ENCODE data around the gene LTBP2.
"Not testable (repeated sequence)": the region's sequence is repeated elsewhere in the genome, so short reads cannot be mapped to it uniquely, and the experiment has no call there.

Gene LTBP2

GRCh38 chr14:74549588-74549987 lies 62.4 kb downstream of the LTBP2 start:
- DNase-seq, result no peak

GRCh38 chr14:74548881-74549280 lies 63.2 kb downstream of the LTBP2 start:
- DNase-seq, result no peak

DNA sequence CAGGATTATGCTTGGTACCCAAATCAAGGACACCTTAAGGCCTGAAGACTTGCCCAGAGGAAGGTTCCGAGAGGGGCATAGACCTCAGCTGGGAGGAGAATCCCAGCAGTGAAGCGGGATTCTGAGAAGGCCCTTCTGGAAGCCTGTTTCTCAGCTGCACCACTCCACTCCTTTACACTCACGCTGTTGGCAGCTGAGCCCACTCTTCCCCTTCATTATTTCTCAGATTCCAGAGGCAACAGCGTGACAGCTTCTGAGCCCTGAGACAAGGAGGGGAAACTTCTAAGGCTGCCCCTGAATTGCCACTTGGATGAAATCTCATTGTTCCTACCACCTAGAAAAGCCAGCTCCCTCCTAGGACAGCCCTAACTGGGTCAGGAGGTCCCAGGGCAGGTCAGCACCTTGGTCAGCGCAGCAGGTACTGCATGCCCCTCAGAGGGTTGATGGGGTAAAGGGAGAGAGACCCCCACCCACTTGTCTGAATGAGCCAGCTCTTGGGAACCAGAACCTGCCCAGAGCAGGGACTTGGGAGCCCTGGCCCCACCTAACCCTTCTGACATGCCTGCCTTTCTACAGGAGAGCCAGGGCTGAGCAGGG lies 64.6 kb downstream of the LTBP2 start:
- DNase-seq, result no peak

GRCh38 chr14:74546416-74546815 lies 65.6 kb downstream of the LTBP2 start:
- DNase-seq, result no peak

- no peak for DNase-seq
Measured at GRCh38 chr14:74545386-74545785, 66.7 kb downstream of the LTBP2 start.

DNA sequence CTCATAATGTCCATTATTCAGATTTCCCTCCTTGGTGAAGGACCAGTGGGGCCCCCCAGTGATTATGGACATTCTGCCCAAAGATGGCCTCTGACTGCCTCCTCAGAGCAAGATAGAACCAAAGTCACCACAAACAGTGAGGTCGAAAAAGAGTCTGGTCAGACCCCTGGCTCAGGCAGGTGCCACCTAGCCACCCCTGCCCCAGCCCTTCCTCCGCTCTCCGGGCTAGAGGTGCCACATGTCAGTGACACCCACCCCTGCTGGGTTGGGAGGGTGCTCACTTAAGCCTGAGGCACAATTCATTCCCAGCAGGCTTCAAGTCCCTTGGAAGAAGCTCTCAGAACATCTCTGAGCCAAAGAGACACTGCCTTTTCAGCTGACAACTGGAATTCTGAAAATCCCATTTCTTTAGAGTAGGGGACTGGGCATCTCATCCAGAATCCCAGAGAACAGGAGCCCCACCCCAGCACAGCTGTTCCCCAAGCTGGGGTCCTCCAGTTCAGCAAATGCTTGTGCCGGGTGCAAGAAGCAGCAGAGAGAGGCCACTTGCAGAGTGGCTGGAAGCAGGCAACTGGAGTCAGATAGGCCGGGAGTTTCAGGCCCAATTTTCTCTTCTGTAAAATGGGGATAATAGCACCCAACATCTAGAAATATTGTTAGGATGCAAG lies 68.1 kb downstream of the LTBP2 start:
- no peak for DNase-seq

DNA sequence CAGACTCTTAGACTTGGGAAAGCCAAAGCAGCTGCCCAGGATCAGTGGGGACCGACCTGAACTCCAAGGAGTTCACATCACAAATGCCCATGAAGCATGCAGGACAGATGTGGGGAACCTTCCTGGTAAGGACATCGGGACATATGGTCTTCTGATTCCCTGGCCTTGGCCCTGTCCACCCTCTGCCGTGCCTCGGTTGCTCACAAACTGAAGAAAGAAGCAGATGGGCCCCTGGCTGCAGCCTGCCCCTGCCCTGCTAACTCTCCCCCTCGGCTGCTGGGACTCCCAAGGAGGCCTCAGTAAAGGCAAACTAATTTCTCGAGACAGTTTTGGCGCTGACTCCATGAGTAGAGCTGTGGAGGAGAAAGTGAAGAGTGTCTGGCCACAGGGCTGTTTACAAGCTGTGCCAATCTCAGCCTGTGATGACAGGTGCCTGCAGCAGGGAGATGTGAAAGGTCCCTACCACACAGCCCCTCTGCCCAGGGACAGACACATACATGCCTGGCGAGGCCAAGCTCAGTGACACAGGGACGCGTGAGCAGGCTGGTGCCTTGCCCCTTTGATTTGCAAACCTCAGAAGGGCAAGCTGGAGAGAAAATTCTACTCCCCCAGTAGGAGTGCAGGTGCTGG lies 69.9 kb downstream of the LTBP2 start:
- no peak for DNase-seq

GRCh38 chr14:74541225-74541624 lies 70.8 kb downstream of the LTBP2 start:
- DNase-seq, result no peak

DNA sequence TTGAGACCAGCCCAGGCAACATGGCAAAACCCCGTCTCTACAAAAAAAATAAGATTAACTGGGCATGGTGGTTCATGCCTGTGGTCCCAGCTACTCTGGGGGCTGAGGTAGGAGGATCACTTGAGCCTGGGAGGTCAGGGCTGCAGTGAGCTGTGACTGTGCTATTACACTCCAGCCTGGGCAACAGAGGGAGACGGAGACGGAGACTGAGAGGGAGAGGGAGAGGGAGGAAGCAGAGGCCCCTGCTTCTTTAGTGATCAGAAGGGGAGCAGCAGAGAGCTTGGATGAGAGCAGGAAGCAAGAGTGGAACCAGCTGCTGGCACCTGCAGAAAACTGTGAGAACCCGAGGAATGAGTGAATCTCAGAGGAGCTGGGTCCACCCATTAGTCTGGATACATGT lies 72.5 kb downstream of the LTBP2 start:
- DNase-seq, result no peak

GRCh38 chr14:74538411-74539391 lies 73.3 kb downstream of the LTBP2 start:
- DNase-seq, result no peak

- not testable (repeated sequence) for DNase-seq
Measured at GRCh38 chr14:74536336-74536735, 75.7 kb downstream of the LTBP2 start.

DNA sequence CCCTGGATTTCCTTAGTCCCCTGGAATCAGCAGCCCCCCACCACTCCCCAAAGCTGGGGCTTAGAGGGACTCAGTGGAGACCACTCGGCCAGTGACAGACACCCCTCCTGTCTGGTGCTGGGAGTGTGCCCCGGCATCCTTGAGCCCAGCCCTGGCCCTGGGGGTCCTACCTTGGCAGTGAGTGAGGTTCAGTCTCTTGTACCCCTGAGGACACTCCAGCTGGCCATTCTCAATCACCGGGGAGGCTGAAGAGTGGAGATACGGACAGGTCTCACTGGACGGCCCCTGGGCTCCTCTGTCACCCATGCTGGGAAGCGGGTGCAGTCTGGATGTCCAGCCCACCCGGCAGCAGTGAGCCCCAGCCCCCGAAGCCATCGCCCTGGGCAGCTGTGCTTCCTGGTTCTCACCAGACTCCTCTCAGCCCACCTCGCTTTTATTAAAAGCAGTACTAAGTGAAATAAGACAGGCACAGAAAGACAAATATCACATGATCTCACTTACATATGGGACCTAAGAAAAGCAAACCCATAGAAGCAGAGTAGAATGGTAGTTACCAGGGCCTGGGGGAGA lies 76.2 kb downstream of the LTBP2 start:
- DNase-seq, result no peak

- no peak for DNase-seq
Measured at GRCh38 chr14:74533576-74533975, 78.5 kb downstream of the LTBP2 start.

- DNase-seq, result no peak
Measured at GRCh38 chr14:74532246-74532645, 79.8 kb downstream of the LTBP2 start.

GRCh38 chr14:74531467-74531866 lies 80.6 kb downstream of the LTBP2 start:
- no peak for DNase-seq

- DNase-seq, result no peak
Measured at GRCh38 chr14:74531006-74531405, 81.0 kb downstream of the LTBP2 start.

DNA sequence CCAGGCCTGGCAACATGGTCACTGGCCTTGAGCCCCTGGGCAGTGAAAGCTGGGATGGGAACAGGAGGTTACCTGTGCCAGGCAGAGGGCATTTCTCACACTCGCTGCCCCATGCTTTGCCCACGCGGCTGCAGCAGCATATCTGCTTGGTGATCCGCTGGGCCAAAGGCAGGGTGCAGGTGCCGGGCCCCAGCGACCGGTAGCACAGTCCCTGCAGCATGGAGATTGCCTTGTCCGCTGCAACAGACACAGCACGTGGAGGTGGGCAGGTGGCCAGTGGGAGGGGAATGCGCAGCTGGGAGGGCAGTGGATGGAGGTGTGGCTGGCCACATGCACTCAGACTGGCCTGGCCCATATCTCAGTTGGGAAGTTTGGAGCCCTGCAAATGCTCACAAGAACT lies 83.2 kb downstream of the LTBP2 start:
- no peak for DNase-seq

- no peak for DNase-seq
Measured at GRCh38 chr14:74528406-74528805, 83.6 kb downstream of the LTBP2 start.

- DNase-seq, result no peak
Measured at GRCh38 chr14:74527736-74528280, 84.2 kb downstream of the LTBP2 start.

DNA sequence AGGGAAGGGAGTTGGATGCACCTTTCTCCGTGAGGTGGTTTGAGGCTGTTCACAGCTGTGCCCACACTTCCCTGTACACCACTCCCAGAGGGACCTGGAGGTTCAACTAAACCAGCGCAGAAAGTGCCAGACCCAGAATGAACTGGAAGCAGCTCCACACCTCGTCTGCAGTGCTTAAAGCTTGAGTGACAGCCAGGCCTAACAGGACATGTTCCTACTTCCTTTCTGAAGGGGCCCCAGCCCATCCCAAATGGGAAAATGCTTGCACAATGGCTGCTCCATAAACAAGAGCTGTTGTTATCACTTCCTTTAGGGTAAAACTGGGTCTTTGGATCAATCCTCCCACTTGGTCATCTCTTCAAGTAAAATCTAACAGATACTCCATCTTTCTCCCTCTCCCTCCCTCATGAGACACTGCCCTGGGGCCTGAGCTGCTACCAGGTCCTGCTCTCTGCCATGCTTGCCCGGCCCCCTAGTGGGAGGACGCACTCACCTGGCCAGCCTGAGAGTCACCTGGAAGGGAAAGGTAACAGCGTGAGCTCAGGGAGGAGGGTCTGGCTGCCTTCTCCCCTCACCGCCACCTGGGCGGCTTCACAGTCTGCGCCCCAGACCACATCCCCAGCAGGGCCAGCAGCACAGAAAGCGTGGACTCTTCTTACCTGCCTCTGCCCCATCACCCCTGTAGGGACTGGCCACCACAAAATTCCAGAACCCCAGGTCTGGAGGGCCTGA lies 85.0 kb downstream of the LTBP2 start:
- DNase-seq, result no peak

DNA sequence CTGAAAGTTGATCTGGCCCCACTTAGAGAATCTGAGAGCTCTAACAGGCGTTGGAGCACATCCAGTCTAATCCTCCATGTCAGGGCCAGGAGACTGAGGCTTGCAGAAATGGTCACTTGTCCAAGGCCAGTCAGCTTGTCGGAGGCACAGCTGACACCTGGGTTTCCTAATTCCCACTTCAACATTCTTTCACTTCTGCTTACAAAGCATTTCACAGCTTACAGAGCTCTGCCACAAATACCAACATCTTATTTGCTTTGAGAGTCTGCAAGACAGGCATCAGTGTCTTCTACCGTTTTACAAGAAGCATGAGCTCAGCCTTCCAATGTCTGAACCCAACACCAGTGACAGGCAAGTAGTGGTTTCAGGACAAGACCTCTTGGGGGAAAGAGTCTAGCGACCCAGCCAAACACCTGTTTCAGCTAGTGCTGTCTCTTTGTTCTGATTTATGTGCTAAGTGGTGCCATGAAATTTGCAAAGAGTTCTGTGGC lies 86.6 kb downstream of the LTBP2 start:
- DNase-seq, result no peak

DNA sequence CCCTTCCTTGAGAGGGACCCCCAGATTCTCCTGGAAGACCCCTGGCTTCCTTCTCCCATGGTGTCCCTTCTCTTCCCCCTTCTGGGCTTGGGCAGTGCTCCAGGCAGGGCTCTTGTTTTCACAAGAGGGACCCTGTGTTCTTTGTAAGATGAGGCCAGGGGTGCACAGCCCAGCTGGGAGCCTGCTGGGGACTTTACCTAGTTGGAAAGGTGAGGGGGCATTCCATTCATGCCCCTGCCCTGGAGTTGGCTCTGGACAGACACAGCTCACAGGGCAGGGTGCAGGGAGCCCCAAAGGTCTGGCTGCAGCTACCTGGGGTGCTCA lies 87.3 kb downstream of the LTBP2 start:
- DNase-seq, result no peak

All from T-helper 9 cell (primary cell).